HG03520 (cell line): ENCODE data around the gene ZBTB39.
"Not testable (repeated sequence)": the region's sequence is repeated elsewhere in the genome, so short reads cannot be mapped to it uniquely, and the experiment has no call there.

Experiments
- ATAC-seq: cut with Tn5 transposase; IDR thresholded peaks from one replicate; pipeline ENCODE4 v1.9.1; 2021; ENCODE audit warnings: mild to moderate bottlenecking, moderate library complexity; ENCODE audit not compliant: unreplicated experiment

Gene ZBTB39

GRCh38 chr12:56983386-56983785, 23.0 kb downstream of the ZBTB39 start:
- no peak for ATAC-seq

- not testable (repeated sequence) for ATAC-seq
Measured at GRCh38 chr12:56982578-56983236, 23.6 kb downstream of the ZBTB39 start.

GRCh38 chr12:56980941-56981530, 25.3 kb downstream of the ZBTB39 start:
- ATAC-seq, result no peak

- ATAC-seq, result no peak
Measured at GRCh38 chr12:56980268-56980667, 26.1 kb downstream of the ZBTB39 start.

GRCh38 chr12:56979628-56980027, 26.7 kb downstream of the ZBTB39 start:
- no peak for ATAC-seq

GRCh38 chr12:56978397-56979138, 27.8 kb downstream of the ZBTB39 start:
- no peak for ATAC-seq

- not testable (repeated sequence) for ATAC-seq
Measured at GRCh38 chr12:56977361-56977760, 29.0 kb downstream of the ZBTB39 start.

- not testable (repeated sequence) for ATAC-seq
Measured at GRCh38 chr12:56974224-56974623, 32.1 kb downstream of the ZBTB39 start.

- ATAC-seq, result not testable (repeated sequence)
Measured at GRCh38 chr12:56968910-56969309, 37.4 kb downstream of the ZBTB39 start.

- ATAC-seq, result not testable (repeated sequence)
Measured at GRCh38 chr12:56965997-56966642, 40.2 kb downstream of the ZBTB39 start.

GRCh38 chr12:56965124-56965523, 41.2 kb downstream of the ZBTB39 start:
- ATAC-seq, result not testable (repeated sequence)

- ATAC-seq, result not testable (repeated sequence)
Measured at GRCh38 chr12:56963557-56963956, 42.8 kb downstream of the ZBTB39 start.

GRCh38 chr12:56962247-56962646, 44.1 kb downstream of the ZBTB39 start:
- ATAC-seq, result not testable (repeated sequence)

GRCh38 chr12:56958422-56958821, 47.9 kb downstream of the ZBTB39 start:
- no peak for ATAC-seq

GRCh38 chr12:56957229-56958052, 48.9 kb downstream of the ZBTB39 start, which contains the start of gene RDH16:
RDH16 (minus strand) TSS chr12:56957608; CDS start chr12:56957462, 146 bp downstream.
- ATAC-seq, result no peak

GRCh38 chr12:56955631-56956256, 50.6 kb downstream of the ZBTB39 start:
- ATAC-seq, result no peak

GRCh38 chr12:56954958-56955355, 51.4 kb downstream of the ZBTB39 start:
- ATAC-seq, result no peak

GRCh38 chr12:56954057-56954957, 52.0 kb downstream of the ZBTB39 start:
- no peak for ATAC-seq

- no peak for ATAC-seq
Measured at GRCh38 chr12:56953314-56953713, 53.0 kb downstream of the ZBTB39 start.
